A673 (cell line): ENCODE data around the gene FAS.

Experiments
- CTCF ChIP-seq: fragments of 300-800, 200-600 bp; sonication (generic); conservative IDR thresholded peaks from 2 replicates; pipeline ENCODE4 v1.5.1; 2017; ENCODE audit warnings: low read depth, mild to moderate bottlenecking, antibody characterized with exemption, low read length, moderate library complexity, mixed read lengths
- EZH2 ChIP-seq: fragments of 200-600 bp; sonication (generic); IDR thresholded peaks from 2 replicates; pipeline ENCODE4 v1.6.1; 2017; ENCODE audit warnings: borderline replicate concordance, low read depth, mild to moderate bottlenecking, mixed read lengths, antibody characterized with exemption, low read length; ENCODE audit not compliant: poor library complexity, severe bottlenecking

GRCh38 chr10:88987243-88987725, 3.3 kb upstream of the FAS start:
- TF ChIP-seq CTCF (no peak), EZH2 (no peak)
